Lower lobe of right lung (tissue), 2 donors: Measurements from ENCODE around the gene MAVS. TPM values are rescaled to one million over a fixed set of nuclear protein-coding genes. Genes with fewer than 3 reads are reported as not detected.

Experiments used
- ATAC-seq, 2 donors: fragments of 200-7000 bp; cut with Tn5 transposase; one replicate each; pipeline ENCODE4 v1.9.1; 2020 to 2022; ENCODE audit warnings: mild to moderate bottlenecking in 2 of 2, moderate library complexity in 2 of 2
- DNase-seq: peaks from one replicate; pipeline ENCODE4 v3.0.0-alpha.2; 2020
- H3K27ac ChIP-seq: fragments of 200-600 bp; one replicate; pipeline ENCODE4 v1.8.0; 2022
- H3K27me3 ChIP-seq: fragments of 200-600 bp; one replicate; pipeline ENCODE4 v1.8.0; 2022; ENCODE audit warnings: low read depth
- H3K36me3 ChIP-seq: fragments of 200-600 bp; one replicate; pipeline ENCODE4 v1.8.0; 2022; ENCODE audit warnings: mild to moderate bottlenecking
- H3K4me1 ChIP-seq: fragments of 200-600 bp; one replicate; pipeline ENCODE4 v1.8.0; 2022
- H3K4me3 ChIP-seq: fragments of 200-600 bp; one replicate; pipeline ENCODE4 v1.8.0; 2022; ENCODE audit warnings: mild to moderate bottlenecking
- H3K9me3 ChIP-seq: fragments of 200-600 bp; one replicate; pipeline ENCODE4 v1.8.0; 2022
- intact Hi-C: fragments of 100-400 bp; cut with DNase I; formaldehyde crosslinking; loops from one replicate; pipeline ENCODE4 v1.11.0; 2022
- total RNA-seq: library from RNA; stranded (reverse); fragmentation: NEBNext Ultra II Directional; extraction: Animal tissue kit (Norgen Biotek cat#: 25700); gene quantifications from one replicate; pipeline ENCODE4 v1.2.1, GENCODE V29; 2021
- TF ChIP-seq, protein P1 (sequence below): fragments of 200-600 bp; IDR thresholded peaks from one replicate; pipeline ENCODE4 v1.8.0; 2022; ENCODE audit warnings: antibody characterized with exemption, mild to moderate bottlenecking
- donor health status: DM: no; HTN: yes; CAD: no; lungs with severe emphysema.

MAVS gene
- total RNA-seq, 1 donor from 2014 or later = 42.9 TPM

- Histone ChIP-seq H3K4me1 (peaks cover 27% of the 10 kb centered on the region), H3K4me3 (peak overlapping the region; percentile 78), H3K9me3 (no peaks in the 10 kb centered on the region), H3K36me3 (peaks cover 44% of the 10 kb centered on the region), H3K27ac (peak overlapping the region; percentile 98), H3K27me3 (no peaks in the 10 kb centered on the region)
- DNase-seq (no peak), ATAC-seq (no peak)
- intact Hi-C loops = no loop called here
- TF ChIP-seq, protein P1, sequence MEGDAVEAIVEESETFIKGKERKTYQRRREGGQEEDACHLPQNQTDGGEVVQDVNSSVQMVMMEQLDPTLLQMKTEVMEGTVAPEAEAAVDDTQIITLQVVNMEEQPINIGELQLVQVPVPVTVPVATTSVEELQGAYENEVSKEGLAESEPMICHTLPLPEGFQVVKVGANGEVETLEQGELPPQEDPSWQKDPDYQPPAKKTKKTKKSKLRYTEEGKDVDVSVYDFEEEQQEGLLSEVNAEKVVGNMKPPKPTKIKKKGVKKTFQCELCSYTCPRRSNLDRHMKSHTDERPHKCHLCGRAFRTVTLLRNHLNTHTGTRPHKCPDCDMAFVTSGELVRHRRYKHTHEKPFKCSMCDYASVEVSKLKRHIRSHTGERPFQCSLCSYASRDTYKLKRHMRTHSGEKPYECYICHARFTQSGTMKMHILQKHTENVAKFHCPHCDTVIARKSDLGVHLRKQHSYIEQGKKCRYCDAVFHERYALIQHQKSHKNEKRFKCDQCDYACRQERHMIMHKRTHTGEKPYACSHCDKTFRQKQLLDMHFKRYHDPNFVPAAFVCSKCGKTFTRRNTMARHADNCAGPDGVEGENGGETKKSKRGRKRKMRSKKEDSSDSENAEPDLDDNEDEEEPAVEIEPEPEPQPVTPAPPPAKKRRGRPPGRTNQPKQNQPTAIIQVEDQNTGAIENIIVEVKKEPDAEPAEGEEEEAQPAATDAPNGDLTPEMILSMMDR = no peak
Measured at GRCh38 chr20:3820901-3821727, 25.5 kb upstream of the MAVS start.

- Histone ChIP-seq H3K9me3 (no peaks in the 10 kb centered on the region), H3K4me3 (no peak overlapping the region), H3K27me3 (no peaks in the 10 kb centered on the region), H3K4me1 (peaks cover 27% of the 10 kb centered on the region), H3K36me3 (peaks cover 48% of the 10 kb centered on the region), H3K27ac (no peak overlapping the region)
- DNase-seq (no peak), ATAC-seq (no peak)
- intact Hi-C loops = no loop called here
- TF ChIP-seq, protein P1 = no peak
Measured at GRCh38 chr20:3821996-3822395, 24.6 kb upstream of the MAVS start.

DNA sequence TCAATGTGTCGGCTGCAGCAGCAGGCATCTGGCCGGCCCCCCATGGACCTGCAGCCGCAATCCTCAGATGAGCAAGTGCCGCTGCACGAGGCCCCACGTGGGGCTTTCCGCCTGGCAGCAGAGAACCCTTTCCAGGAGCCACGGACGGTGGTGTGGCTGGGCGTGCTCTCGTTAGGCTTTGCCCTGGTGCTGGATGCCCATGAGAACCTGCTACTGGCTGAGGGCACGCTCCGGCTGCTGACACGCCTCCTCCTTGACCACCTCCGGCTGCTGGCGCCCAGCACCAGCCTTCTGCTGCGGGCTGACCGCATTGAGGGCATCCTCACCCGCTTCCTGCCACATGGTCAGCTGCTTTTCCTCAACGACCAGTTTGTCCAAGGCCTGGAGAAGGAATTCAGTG lies 22.8 kb upstream of the MAVS start:
- Histone ChIP-seq H3K4me1 (peaks cover 17% of the 10 kb centered on the region), H3K36me3 (peaks cover 60% of the 10 kb centered on the region), H3K4me3 (no peak overlapping the region), H3K27ac (no peak overlapping the region), H3K27me3 (no peaks in the 10 kb centered on the region), H3K9me3 (no peaks in the 10 kb centered on the region)
- no peak for ATAC-seq
- TF ChIP-seq, protein P1 = no peak
- no peak for DNase-seq
- intact Hi-C loops = no loop called here

DNA sequence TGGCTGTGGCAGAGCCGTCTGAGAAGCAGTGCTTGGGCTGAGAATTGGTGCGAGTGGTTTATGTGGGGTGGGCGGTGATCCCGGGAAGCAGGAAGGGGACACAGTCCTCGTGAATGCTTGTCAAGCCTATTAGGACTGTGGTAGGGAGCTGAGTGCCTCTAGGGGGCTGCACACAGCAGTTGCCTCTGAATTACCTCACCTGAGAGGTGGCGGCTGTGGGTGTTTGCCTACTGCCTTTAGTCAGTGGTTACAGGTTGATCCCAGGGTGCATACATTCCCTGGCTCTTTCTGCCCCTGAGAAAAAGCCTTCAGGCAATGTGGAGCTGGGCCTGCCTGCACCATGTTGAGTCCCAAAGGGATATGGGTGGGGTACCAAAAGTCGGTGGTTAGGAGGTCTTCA lies 21.1 kb upstream of the MAVS start:
- intact Hi-C loops = no loop called here
- DNase-seq (no peak), ATAC-seq (no peak)
- Histone ChIP-seq H3K27me3 (no peaks in the 10 kb centered on the region), H3K4me1 (peaks cover 8% of the 10 kb centered on the region), H3K27ac (no peak overlapping the region), H3K36me3 (peaks cover 60% of the 10 kb centered on the region), H3K9me3 (no peaks in the 10 kb centered on the region), H3K4me3 (no peak overlapping the region)
- TF ChIP-seq, protein P1 = no peak

DNA sequence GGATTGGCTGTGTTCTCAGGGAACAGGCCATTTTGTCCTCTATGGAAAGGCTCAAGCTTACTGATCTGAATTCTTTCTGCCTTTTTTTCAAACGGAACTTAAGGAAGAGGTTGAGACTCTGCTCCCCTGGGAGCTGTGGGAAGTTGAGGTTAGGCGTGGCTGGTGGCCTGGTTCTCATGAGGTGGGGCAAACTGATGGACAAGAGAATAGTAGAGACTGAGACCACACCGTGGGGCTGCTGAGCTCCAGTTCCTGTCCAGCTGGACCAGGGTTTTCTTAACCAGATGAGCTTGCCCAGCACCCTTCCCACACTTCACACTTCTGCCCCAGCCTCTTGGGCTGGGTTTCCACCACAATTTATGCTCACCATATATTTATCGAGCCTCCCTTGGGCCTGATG lies 20.2 kb upstream of the MAVS start:
- TF ChIP-seq, protein P1 = no peak
- H3K9me3 ChIP-seq = no peaks in the 10 kb centered on the region
- intact Hi-C loops = no loop called here
- H3K4me3 ChIP-seq = no peak overlapping the region
- peaks cover 3% of the 10 kb centered on the region for H3K4me1 ChIP-seq
- H3K27ac ChIP-seq = no peak overlapping the region
- H3K36me3 ChIP-seq = peaks cover 60% of the 10 kb centered on the region
- ATAC-seq = no peak
- DNase-seq = no peak
- H3K27me3 ChIP-seq = no peaks in the 10 kb centered on the region
